NCI-H1436 (cell line): ENCODE results near the gene GPATCH2.

ENCODE experiments used
- DNase-seq: peaks from one replicate; lab custom pipeline; 2025; lab: John Stamatoyannopoulos, UW

GPATCH2 gene

DNA sequence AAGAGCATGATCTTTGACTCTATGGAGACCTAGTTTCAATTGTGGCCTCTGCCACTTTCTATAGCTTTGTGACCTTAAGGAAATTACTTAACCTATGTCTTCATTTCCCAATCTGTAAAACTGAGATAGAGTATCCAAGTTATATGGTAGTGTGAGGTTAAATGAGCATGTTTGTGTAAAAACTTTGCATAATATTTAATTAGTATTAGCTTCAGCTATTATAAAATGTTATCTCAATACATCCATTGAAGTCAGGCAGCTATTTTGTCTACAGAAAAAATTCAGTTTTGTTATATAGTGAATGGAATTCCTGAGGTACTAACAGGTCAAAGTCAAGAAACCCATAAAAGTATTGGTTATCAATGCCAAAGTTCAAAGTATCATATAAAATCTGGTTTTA lies 53.6 kb downstream of the GPATCH2 start:
- no peak for DNase-seq

DNA sequence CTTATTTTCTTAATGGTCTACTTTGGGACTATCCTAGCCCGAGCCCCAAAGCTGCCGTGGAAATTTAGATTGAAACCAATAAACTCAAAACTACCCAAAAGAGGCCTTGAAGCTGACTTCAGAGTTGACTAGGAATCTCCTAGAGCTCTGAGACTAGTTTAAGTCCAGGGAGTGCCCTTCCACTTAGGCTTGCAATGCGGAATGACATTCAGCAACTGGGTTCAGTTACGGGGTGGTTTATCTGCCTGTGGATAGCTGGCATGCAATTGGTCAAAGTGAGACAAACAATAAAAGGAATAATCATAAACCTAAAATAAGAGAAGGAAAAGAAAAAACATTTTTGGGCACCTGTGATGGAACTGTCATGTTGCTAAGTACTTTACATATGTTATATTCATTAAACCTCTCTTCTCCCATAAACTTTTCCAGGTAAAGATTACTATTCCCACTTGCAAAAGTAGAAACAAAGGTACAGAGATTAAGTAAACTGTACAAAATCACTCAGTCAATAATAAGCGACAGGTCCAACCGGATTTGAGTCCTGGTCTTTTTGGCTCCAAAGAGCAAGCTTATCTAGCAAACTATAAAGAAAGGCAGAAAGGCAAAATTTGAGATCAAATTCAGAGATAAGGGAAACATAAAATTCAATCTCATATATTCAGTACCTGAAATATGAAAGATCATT lies 56.5 kb downstream of the GPATCH2 start:
- no peak for DNase-seq

DNA sequence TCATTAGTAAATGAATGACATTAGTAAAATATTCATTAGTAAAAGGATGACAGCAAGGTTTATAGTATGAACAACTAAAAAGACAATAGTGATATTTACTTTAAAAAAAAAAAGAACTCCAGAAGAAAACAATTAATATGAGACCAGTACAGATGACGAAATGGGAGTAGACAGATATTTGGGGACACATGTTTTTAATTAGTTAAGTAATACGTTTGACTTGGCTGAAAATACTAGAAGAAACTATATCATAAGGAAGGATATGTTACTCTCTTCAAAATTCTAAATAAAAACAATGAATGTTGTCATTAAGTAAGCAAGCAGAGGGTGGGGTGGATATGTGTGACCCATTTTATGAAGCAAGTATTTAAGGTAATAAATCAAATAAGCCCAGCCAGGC lies 61.9 kb downstream of the GPATCH2 start:
- no peak for DNase-seq

DNA sequence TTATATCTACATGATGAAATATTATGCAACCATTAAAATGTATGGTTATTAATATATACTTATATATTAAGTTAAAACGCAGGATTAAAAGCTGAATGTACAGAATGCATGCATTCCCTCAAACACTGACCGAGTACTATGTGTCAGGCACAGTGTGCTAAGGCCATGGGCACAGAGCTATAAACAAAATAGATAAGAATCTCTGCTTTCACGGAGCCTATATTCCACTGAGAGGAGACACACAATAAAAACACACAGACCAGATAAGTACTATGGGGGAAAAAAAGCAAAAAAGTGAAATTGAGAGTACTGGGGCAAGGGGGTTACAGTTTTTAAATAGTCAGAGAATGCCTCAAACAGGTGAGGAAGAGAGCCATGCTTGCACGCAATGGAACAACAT lies 62.7 kb downstream of the GPATCH2 start:
- no peak for DNase-seq

DNA sequence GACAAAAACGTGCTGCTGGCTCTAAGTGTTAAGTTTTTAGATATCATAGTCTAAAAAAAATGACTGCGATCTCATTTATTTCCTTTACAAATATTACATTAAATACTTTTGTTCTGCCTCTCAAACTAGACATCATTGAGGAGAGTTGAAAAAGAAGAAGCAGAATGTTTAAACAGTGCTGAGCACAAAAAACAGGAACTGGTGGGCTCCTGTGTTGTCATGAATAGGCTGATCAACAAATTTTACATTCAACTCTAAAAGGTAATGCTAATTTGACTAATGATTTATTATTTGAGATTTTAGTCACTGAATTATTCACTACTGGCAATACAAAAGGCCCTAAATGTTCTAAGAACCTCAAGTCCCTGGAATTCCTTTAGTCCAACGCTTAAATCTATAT lies 66.1 kb downstream of the GPATCH2 start:
- DNase-seq = no peak

DNA sequence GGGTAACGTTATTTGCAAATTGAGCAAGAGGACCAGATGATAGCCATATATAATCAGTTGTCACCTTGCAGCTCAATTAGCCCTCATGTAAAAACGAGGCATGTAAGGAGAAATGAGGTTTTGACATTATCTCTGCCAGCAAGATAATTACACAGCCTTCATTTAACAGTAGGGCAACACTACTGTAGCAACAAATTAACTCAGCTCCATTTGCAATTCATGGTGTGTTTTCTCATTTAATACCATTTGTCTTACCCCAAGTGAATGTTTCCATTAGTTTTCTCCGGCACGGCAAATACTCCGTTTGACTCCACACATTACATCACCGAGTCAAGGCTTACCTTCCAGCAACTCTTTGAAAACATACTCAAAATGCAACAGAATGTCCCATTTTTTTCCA lies 66.7 kb downstream of the GPATCH2 start:
- DNase-seq = no peak

DNA sequence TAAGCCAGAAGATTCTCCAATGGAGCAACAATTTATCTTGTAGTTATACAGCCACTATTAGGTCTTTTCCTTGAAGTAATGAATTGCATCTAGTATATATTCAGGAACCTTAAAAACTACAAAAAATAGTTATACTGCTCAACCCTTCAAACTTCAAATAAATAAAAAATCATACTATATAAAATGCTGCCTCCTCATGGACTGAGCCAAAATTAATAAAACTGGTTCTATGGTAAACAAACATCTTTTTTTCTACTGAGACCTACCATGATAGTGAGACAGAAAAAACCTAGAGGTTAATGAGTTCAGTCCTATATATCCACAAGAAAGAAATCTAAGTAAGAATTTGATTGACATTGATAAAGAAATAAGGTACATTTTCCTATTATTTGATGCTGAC lies 67.7 kb downstream of the GPATCH2 start:
- no peak for DNase-seq

DNA sequence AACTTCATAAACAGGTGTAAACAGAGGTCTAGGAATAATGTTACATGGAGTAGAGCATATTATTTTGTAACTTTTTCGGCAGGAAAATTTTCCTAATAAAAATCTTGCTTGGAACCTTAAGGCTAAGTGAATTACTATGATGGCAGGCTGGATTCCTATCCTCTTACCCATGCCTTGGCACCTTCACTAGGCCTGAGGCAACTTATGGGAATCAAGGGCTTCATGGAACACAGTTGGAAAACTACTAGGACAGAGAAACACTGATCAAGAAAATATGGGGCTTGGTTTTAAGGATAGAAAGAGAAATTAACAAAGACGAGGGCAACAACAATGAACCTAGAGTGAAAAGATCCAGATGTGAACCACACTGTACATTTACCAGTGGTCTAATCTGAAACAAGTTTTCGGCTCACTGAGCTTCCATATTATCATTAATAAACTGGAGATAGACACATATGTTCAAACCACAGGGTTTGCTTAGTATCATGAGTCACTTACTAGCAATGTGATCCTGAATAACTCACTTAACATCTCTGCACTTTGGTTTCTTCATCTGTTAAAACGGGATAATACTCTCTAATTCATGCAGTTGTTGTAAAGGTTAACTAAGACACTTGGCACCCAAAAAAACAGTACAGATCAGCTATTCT lies 68.5 kb downstream of the GPATCH2 start:
- DNase-seq = no peak

DNA sequence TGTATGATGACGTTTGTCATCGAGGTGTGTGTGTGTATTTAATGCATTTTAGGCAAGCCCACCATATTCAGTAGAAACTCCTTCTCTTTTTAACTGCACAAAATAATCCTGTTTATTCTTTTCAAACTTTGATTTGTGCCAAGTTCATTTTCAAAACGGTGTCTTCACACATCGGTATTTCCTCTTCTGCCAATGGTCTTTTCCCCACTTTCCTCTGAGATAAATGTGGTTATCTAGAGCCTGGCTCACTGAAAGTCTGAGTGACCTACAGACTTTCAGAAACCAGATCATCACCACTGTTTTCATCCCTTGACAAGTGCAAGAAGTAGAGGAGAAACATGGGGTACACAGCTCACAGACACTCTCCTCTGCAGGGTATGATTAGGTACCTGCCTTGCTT lies 69.4 kb downstream of the GPATCH2 start:
- no peak for DNase-seq

DNA sequence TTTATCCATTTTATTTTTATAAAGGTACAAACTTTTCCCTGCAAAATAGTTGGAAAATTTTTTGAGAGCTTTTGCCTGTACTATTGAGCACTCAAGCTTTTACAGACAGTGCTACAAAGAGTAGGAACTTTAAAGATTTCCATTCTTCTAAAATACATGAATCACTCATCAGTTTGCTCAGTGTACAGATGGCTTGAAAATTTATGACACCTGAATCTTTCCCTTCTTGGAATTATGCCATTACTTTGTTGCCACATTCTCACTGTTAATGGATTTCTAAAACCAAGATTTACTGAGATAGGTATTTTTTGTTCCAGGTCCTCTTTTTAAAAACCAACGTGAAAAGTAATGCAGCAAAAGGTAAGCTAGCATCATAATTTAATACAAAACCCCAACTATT lies 76.0 kb downstream of the GPATCH2 start:
- DNase-seq = no peak

DNA sequence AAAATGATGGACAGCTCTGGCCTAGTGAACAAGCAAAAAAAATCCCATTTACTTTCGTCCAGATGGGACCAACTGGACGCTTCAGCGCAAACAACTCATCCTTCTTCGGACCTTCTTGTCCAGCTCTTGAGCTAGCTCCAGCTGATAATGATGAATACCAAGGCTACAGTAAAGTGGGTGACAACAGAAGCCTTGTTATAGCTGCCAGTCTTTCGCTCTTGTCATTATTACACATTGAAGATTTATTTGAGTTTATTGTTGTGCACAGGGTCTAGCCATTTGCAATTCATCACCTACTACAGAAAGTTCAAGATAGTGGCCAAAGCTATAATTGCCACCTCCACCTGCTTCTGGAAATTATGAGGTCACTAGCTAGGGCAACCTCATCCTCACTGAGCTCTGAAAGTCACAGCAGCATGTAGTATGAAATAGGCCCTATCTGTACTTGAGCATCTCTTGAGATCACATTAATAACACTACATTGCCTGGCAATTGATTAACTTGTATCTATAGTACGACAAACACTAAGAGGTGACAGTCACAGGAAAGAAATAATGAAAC lies 76.9 kb downstream of the GPATCH2 start:
- DNase-seq = no peak

DNA sequence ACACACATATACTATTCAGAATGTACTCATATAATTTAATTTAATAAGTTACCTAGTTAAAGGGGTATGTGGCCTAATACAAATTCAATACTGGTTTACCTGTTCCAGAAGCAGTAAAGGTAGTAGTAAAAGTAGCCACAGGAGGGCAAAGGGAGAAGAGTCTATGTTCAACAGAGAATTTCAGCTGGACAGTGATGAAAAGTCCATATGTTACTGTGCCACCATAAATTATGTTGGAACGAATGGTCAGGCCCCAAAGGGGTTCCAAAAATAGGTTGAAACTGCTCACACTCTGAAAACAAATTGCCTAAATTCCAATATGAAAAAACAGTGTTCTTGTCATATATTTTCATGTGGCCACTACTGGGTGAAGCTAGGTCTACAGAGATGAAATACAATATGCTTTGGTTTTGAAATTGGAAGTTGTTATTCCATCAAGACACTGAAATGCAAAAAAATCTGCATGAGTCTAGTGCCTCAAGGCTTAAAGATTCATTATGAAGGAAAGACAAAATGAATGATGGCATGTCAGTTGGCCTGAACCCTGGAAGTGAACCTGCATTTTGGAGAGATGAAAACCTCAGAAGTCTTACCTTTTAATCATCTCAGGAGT lies 78.4 kb downstream of the GPATCH2 start:
- no peak for DNase-seq

DNA sequence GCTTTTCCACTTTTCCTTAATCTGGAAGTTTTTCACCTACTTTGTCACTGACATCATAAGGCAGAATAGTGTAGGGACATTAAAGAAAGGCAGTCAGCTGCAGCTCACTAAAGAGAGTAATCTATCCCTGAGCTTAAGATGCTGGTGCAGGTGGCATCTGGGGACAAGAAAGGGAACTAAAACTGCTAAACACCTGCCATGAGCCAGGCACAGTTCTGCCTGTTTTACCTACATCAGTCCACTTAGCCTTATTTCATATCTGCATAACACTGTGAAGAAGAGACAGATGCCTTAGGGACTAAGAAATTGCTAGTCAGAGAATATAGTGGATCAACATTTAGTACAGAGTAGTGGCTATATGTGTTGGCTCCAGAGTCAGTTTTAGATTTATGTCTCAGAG lies 88.1 kb downstream of the GPATCH2 start:
- DNase-seq = no peak

DNA sequence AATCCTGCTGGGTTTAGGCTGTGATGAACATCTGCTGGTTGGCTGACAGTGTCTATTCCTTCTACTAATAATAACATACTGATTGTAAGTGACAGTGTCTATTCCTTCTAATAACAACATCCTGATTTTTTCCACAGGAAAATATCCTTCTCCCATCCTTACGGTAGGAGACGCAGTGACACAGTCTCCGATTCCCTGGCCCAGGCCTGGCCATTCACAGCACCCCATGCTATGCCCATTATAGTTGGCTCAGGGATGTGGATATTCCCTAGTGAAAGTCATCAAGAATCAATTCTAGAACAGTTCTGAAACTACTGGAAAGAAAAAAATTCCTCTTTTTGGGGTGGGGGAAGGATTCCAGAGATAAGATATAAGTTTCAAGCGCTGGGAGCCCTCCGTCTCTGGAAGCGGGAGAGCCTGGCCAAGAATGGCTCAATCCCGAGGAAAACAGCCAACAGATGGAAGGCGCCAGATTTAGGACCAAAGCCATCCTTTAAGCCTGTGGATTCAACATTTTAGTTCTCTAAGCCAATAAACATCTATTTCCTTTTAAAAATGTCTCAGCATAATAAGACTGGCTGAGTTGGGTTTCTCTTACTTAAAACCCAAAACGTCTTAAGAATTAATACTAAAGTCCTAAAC lies 88.6 kb downstream of the GPATCH2 start:
- no peak for DNase-seq

DNA sequence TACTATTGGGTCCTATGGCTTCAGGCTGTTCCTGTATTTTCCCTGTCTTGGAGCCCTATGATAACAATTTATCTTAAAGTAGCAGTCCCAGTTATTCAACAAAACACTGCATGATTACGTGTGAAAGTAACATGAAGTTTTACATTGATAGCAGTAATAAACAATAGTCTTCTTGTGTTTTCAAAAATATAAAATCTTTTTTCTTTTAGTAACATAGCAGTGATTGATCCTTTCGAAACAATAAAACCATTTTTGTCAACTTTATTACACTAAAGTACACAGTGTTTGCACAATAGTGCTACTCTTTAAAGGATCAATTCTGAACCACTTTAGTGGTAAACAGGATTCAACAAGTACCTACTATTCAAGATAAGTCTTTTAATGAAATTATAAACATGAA lies 90.6 kb downstream of the GPATCH2 start:
- DNase-seq = no peak

DNA sequence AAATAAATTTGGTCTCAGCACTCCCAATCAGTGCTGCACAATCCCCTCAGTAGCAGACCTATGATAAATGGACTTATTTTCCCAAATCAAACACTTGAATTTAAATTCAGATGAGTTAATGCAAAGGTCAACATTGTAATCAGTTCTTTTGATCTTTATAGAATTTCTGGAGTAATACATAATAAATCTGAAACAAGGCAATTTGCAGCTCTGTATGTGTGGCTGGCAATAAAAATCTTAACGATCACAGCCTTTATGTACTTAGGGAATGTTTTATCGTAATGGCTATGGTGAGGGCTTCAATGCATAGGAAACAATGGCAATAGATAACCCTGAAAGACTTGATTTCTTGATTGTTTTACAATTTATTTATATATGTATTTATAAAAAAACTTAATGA lies 91.4 kb downstream of the GPATCH2 start:
- DNase-seq = no peak

DNA sequence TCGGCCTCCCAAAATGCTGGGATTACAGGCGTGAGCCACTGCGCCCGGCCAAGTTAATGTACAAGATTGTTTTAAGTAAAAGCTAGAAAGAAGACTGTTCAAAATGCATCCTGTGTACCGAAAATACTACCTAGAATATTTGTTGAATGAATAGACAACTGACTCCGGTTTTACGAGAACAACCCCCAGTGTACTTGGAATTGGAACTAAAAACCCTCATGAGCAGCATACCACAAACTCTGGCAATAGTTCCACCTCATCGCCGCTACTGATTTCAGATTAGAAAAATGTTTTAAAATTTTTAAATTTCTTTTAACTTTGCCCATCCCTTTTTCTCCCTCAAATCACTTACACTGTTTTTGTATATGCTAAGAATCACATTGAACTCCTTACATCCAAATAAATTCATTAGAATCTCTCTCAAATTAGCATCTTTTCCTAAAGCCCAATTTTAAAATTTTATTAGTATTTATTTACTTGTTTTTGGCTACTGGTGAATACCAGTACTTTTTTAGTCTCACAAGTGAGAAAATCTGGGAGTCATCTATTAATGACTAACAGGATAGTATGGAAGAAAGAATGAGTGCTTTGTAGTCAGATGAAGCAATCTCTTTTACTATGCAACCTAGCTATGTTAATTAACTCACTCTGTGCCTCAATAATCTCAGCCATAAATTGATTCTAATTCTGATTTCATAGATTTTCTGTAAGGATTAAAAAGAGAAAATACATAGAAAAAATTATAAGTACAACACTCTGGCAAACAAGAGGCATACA lies 95.1 kb downstream of the GPATCH2 start:
- no peak for DNase-seq

DNA sequence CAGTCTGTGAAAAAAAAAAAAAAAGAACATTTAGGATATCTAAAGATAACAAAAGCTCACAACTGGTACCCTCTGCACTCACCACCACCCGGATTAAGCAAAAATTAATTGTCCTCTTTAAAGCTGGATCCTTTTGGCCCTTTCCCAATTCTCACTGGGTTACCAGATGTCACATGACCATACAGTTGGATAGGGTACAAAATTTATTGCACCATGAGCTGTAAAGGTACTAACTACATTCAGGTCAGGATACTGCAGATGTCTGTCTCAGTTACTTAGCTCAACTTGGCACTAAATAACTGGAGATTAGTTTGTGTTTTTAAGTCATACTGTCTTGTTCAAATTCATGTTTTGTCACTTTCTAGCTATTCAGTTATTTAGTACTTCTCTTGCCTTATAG lies 96.3 kb downstream of the GPATCH2 start:
- DNase-seq = no peak

DNA sequence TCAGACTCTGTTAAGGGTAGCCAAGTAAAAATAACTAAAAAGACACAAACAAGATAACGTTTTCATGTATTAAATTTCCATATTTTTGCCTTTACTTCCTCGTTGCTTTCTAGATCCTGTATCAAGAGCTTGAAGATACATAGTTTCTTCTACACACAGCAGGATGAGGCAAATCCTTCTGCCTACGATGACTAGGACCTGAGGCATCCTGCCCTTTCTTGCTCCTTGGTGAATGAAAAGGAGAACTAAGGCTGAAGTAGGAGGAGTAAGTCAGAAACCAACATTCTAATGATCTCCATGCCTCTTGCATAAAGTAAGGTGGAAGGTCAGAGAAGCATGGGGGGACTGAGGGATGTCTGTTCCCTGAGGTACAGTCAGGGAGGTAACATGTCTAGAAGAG lies 102.6 kb downstream of the GPATCH2 start:
- DNase-seq = no peak

DNA sequence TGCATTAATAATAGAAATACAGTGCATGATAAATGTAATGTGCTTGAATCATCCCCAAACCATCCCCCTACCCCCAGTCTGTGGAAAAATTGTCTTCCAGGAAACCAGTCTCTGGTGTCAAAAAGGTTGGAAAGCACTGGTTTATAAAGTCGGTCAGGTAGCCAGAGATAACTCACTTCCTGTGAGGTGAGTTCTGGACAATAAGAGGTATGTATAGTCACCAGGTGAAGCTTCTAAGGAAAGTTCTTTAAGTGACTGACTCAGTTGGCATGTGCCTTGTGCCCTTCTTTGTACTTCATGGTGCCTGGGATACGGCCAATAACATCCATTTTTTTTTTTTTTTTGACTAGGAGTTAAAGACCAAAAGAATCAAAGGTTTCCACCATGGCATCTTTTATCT lies 103.7 kb downstream of the GPATCH2 start:
- no peak for DNase-seq

DNA sequence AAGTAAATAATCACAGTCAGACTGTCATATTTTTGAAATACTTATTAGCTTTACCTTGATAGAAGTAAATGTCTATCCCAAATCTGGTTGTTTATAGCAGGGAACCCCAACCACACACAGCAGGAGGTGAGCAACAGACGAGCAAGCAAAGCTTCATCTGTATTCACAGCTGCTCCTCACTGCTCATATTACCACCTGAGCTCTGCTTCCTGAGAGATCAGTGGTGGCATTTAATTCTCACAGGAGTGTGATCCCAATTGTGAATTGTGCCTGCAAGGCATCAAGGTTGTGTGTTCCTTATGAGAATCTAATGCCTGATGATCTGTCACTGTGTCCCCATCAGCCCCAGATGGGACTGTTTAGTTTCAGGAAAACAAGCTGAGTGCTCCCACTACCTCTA lies 104.3 kb downstream of the GPATCH2 start:
- DNase-seq = no peak
